NCI-H82 (cell line): ENCODE data around the gene MAP2K6.
A peak's percentile ranks its signal among the peaks of the same experiment; 100 is the strongest.

Source experiments
- DNase-seq: peaks from one replicate; lab custom pipeline; 2025; lab: John Stamatoyannopoulos, UW

MAP2K6 gene

DNA sequence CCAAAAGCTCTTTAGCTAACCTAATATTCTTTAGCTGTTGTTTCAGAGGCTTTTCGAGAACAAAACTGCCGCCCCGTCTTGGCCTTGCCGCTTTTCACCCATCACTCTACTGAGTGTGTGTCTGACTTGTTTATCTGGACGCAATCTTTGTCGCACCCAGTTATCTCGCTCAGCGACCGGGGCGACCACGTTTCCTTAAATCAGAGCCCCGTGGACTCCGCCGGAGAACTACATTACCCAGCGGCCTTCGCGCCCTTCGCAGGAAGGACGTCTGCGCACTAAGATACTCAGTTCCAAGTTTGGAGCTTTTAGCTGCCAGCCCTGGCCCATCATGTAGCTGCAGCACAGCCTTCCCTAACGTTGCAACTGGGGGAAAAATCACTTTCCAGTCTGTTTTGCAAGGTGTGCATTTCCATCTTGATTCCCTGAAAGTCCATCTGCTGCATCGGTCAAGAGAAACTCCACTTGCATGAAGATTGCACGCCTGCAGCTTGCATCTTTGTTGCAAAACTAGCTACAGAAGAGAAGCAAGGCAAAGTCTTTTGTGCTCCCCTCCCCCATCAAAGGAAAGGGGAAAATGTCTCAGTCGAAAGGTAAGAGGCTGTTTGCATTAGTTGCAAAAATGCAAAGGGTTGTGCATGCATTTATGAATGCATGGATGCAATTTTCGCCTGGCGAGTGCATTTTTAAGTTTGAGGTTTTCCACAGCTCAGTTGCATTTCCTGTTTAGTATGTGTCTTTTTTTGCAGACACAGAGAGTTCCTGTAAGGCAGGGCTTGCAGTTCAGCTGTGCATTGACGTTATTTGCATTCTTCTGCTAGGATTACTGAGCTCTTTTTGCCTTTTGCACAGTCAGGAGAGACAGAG is at the start of gene MAP2K6:
Gene MAP2K6, plus strand, starts transcription at position 290 of the 867 bp plus-strand sequence. Its CDS starts 288 bp downstream, at position 578.
- peak; percentile 94 for DNase-seq

DNA sequence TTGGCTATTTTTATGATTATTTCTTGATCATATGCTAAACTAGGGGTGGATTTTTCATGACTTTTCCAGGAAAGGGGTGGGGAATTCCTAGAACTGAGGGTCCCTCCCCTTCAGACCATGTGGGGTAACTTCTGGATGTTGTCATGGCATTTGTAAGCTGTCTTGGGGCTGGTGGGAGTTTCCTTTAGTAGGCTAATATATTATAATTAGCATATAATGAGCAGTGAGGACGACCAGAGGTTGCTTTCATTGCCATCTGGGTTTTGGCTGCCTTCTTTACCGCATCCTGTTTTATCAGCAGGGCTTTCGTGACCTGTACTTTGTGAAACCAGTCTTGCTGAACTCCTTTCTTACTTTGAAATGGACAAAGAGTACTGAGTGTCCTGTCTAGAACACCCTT is 47.2 kb upstream of the MAP2K6 start:
- no peak for DNase-seq

DNA sequence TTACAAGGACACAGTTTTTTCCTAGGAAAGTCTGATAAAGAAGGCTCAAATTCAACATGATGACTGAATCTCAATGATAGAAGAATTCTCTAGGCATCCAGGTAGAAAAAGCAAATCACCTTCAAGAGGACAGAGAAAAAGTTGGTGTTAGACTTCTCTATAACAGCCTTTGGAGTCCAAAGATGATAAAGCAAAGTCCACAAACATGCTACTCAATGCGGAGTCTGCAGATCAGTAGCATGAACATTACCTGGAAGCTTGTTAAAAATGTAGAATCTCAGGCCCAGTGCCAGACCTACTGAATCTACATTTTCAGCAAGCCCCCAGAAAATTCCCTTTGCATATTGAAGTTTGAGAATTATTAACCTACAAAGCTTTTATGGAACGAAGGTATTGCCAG is 41.4 kb upstream of the MAP2K6 start:
- no peak for DNase-seq

DNA sequence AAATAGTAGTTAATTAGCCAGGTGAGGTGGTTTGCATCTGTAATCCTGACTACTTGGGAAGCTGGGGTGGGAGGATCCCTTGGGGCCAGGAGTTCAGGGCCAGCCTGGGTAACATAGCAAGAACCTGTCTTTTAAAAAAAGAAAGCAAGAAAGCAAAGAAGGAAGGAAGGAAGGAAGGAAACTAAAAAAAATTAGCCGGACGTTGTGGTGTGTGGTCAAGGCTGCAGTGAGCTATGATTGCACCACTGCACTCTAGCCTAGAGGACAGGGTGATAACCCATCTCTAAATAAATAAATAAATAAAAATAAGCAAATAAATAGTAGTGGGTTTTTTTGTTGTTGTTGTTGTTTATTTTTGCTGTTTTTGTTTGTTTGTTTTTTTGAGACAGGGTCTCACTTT is 39.3 kb upstream of the MAP2K6 start:
- DNase-seq: no peak

DNA sequence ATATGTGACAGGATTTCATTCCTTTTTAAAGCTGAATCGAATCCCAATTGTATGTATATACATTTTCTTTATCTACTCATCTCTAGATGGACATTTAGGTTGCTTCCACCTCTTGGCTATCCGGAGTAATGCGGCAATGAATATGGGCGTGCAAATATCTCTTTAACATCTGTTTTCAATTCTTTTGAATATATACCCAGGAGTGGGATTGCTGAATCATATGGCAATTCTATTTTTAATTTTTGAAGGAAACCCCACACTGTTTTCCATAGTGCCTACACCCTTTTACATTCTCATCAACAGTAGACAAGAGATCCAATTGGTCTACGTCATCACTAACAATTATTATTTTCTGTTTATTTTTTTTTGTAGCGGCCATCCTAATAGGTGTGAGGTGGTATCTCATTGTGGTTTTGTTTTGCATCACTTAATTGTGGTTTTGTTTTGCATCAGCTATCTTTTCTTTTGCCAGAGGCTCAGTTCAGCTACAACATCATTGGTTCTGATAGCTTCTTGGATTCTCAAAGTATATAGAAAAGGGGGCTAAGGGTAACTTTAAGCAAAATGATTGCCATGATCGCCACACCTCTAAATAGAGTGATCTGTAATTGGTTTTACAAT is 25.6 kb upstream of the MAP2K6 start:
- DNase-seq: no peak

DNA sequence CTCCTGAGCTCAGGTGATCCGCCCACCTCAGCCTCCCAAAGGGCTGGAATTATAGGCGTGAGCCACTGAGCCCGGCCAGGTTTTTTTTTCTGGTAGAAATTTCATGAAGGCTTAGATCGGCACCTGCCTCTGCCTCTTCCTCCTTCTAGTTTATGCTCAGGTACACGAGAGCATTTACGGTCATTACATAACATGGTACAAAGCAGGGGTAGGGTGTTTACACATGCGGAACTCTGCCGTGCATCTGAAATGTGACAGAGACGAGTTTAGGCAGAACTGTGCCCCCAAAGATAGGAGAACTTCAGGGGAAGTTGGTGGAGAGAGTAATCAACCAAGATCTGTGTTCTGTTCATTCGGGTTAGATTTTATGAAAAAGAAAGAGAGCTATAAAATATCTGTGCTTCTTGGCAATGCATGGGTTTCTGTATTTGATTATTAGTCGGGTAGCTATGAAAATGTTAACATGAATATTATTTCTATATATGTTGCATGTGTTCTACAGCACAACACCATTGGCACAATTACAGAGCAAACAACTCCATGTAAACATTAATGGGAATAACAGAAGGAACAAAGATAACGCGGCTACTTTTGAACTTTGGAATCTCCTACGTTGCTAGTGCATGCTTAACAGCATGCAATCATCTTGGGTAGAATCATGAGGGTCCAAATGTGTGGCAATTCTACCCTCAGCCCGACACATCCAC is 23.5 kb upstream of the MAP2K6 start:
- no peak for DNase-seq

DNA sequence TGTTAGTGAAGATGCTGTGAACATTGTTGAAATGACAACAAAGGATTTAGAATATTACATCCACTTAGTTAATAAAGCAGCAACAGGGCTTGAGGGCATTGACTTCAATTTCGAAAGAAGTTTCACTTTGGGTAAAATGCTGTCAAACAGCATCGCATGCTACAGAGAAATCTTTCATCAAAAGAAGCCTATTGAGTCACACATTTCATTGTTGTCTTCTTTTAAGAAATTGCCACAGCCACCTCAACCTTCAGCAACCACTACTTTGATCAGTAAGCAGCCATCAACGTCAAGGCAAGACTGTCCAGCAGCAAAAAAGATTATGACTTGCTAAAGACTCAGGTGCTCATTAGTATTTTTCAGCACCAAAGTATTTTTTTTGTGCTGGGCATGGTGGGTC is 13.2 kb upstream of the MAP2K6 start:
- no peak for DNase-seq

DNA sequence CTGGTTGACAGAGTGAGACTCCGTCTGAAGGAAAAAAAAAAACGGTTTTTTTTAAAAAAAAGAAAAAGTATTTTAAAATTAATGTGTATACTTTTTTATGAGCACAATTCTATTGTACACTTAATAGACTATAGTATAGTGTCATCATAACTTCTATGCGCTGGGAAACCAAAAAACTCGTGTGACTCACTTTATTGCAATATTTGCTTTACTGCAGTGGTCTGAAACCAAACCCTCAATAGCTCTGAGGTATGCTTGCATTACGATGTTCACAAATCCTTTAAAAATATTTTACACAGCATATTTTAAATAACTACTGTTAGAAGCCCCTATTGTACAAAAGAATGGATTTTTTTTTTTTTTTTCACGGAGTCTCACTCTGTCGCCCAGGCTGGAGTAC is 12.4 kb upstream of the MAP2K6 start:
- DNase-seq: no peak

DNA sequence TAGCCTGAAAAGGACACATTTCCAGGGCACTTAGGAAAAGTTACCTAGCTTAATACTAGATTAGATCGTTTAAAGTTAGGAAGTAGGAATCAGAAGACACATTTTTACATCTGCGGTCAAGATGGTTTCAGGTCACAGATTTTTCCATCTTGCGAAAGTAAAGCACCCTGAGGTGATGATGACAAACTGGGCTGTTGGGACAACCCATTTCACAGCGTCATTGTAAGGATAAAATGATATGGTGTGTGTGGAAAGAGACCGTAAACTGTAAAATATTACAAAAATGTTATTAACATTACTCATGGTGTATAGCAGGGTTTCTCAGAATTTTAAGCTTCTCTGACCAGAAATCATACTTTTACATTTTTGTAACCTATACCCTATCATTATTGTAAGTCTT is 10.1 kb upstream of the MAP2K6 start:
- no peak for DNase-seq

DNA sequence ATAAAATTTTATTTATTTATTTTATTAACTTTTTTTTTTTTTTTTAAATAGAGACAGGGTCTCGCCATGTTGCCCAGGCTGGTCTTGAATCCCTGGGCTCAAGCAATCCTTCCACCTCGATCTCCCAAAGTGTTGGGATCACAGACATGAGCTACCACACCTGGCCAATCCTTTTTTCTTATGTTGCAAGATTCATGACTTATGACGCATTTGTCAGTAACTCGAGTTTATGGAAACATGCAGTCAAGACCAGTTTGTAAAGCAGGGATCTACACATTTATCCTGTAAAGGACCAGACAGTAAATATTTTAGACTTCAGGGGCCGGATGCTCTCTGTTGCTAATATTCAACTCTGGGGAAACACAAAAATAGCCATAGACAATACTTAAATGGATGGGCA is 9.4 kb upstream of the MAP2K6 start:
- DNase-seq: no peak

DNA sequence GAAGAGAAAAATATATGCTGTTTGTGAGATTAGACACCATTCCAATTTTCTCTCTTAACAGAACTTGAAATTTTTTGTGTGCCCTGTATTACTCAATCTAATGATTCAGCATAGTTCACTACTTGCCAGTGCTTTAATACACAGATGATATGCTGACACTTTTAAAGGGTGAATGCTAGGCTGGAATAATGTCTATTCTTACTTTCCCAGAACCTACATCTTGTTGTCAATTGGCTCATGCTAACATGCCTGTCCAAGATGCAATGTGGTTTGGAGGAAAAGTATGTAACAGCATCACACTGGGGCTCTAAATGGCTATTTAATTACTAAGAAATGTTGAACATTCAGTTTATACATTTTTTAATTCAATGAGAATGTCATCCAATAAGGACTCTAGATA is 7.6 kb upstream of the MAP2K6 start:
- no peak for DNase-seq

DNA sequence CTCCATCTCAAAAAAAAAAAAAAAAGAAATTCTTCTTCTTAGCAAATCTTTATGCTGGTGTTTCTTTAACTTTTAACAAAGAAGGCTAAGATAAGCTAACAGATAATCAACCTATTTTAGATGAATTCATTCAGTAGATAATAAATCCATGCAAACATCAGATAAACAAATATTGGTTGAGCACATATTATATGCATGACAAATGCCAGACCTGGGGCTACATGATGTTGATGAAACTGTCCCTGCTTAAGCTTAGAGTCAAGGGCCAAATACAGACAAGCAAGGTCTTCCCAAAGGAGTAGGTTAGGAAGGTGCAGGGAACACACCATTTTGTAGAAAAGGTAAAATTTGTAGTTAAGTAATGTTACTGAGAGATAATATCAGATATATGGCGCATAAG is 6.7 kb upstream of the MAP2K6 start:
- no peak for DNase-seq

DNA sequence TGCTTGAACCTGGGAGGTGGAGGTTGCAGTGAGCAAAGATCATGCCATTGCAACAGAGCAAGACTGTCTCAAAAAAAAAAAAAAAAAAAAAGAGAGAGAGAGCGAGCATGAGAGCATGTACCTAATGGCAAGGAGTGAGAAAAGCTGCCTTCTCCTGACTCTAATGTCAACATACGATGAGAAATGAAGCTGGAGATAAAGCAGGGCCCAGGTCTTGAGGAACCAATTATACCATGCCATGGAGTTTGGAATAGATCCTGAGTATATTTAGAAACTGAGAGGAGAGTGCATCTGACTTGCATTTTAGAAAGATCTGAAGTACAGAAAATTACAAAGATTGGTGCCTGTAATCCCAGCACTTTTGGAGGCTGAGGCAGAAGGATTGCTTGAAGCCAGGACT is 3.8 kb upstream of the MAP2K6 start:
- DNase-seq: no peak

DNA sequence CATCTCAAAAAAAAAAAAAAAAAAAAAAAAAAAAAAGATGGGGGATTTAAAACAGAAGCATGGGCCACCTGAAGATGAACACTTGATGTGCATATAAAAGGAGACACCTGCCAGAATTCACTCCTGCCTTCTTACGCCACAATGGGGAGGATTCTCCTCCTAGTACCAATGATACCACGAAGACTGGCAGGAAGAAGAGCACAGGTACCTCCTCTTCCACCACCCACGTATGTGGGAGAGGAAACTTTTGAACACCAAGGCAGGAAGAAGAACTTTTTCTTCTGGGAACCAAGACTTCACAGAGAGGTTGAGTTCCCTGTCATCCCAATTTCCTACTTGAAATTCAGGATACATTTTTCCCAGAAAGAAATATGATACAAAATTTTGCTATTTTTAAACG is 2.7 kb upstream of the MAP2K6 start:
- DNase-seq: no peak

DNA sequence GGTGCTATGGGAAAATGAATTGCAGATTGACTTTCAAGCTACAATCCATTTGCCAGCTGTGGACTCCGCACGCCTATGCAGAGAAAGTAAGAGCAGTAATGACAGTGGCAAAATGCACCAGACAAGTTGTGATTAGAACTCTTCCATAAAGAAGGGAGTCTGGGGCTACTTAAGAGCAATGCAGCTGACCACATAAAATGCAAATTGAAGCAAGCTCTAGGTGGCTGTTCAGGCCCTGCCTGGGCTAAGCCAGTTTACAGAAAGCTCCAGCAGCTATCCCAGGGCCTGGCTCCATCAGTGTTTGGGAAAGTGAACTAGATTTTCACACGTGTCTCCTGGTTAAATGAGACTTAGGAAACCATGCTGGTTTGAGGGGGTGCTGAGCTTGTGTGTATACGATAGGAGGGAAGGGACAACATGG is 2.2 kb upstream of the MAP2K6 start:
- DNase-seq: peak; percentile 15

DNA sequence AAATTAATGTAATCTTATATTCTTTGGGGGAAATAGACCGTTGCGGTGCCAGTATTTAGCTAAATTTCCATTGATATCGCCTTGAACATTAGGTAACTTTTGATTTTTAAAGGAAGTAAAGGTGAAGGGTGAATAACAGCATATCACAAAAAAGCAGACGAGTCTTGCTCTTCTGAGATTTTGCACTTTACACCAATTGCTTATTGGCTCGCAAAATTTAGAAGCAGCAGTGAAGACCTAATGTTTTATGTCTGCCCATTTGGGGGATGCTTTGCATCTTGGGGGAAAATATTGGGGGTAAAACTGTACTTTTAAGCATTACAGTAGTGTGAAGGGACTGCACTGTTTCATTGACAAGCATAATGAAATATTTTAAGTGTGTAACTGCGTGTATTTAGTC is 934 bp downstream of the MAP2K6 start:
- DNase-seq: no peak

DNA sequence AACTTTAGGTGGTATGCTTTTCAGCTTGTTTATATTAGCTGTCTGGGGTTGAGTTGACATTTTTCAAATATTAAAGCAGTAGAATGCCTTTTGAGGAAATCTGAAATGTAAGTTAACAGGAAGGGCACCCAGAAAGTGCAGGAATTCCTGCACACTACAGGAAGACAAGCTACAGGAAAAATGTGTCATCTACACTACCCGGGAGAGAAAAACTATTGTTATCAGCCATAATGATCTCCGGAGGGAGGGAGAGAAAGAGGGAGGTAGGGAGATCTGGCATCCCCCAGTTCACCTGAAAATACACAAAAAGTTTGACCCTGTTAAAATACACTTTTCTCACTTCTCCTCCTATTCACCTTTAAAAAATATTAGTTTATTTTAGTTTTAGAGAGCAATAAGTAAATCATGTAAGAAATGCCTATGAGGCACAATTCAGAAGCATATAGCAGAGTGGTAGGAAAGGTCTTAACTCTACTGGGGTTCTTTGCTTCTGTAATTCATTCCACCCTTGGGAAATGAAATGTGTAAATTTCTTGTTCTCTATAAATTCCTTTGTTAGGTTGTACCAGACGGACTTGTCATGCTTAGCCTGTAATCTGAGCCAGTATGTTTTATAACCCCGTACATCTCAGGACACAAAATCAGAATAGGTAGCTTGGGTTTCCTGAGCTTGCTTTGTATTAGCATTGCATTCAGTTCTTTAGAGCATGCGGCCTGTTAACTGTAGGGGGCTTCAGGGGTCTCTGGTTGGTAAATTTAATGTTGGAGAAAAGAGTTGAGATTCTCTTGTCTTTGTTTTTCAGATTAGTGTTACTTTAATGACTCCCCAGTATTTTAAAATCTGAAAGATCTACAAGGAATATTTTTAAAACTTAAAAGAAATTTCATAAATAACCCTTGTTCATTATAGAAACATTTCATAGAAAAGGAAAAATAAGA is 3.3 kb downstream of the MAP2K6 start:
- DNase-seq: peak; percentile 17

DNA sequence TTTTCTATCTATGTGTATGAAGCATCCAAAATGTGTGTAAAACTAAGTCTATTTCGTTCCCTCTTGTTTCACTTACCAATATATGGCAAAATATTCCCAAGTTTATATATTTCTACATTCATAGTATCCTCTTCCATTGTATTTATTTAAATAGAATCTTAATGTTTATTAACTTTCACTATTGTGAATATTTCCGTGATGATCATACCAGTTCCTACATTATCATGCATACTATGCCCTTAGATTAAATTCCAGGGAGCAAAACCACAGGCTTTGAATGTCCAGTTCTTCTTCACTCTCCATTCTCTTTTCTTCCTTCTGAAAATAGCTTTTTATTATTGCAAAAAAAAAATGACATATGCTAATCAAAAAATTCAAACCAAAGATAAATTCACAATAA is 4.0 kb downstream of the MAP2K6 start:
- DNase-seq: no peak

DNA sequence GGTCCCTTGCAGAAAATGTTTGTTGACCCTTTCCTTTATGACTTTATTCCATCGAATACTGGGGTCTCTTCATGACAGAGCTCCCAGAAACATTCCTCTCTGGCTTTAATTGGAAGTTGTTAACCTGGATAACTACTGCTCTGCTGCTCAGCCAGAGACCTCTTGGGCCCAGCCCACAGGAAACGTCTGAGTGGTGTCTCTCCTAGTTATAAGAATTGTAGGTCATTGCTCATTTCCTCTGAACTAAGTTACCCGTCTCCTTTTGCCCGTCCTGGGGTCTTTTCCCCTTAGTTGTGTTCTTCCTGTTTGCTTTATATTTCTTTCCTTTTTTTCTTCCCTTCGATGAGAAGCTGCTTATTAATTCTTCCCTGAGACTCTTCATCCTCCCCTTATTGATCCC is 9.0 kb downstream of the MAP2K6 start:
- DNase-seq: no peak

DNA sequence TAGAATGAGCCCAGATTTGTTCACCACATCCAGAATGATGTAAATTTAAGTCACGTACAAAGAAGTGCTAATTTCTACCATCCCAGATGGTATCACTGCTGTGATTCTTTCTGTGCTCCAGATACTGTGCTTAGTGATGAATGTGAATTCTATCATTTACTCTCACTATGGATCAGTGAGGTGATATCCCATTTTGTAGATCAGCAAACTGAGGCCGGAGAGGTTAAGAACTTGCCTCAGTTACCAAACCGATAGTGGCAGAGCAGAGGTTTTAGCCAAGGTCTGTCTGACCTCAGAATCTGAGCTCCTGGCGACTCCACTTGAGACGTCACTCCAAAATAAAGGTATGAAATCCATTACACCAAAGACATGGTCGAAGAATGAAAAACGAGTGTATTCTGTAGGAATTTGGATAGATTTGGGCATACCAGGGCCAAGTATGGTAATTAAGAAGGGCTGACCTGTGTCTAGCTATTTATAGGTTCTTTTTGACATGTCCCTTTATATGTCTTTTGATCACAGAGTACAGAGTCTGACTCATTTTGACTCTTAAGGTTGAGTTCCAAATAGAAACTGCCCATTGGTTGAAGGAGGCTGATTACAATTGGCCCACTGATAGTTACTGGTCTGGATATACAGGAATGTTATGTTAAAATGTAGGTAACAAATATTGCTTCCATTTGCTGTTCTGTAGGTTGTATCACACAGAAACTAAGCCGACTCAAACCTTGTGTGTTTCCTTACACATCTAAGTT is 10.0 kb downstream of the MAP2K6 start:
- no peak for DNase-seq

DNA sequence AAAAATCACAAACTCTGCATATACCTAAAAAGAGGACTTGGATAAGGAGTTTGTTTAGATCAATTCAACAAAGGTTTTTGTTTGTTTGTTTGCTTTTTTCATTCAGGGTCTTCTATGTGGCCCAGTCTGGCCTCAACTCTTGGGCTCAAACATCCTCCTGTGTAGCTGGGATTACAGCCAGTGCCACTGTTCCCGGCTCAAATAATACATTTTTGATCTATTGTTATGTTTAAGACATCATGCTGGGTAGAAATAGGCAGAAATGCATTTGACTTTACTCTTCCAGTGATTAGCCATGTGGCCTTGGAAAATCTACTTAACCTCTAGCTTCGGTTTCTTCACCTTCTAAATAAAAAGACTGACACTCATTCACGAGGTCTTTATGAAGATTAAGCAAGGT is 11.5 kb downstream of the MAP2K6 start:
- DNase-seq: no peak
